ENCODE data around the gene NMT1. TPM values are rescaled to one million over a fixed set of nuclear protein-coding genes. Genes with fewer than 3 reads are reported as not detected.

NMT1 gene
- total RNA-seq, 1 experiment from 2014 or later = 152 TPM

GRCh38 chr17:45086865-45087503, 25.9 kb downstream of the NMT1 start:
- Mint-ChIP-seq H3K4me3 (no peak overlapping the region), H3K27me3 (ENCODE audit: low read depth) (no peaks in the 10 kb centered on the region), H3K9me3 (no peaks in the 10 kb centered on the region), H3K36me3 (peaks cover 65% of the 10 kb centered on the region), H3K4me1 (peaks cover 7% of the 10 kb centered on the region), H3K27ac (no peak overlapping the region)
- no peak for DNase-seq (ENCODE audit: low spot score)
- ChIA-PET POLR2A (no interaction called here), CTCF (interaction anchor here (0.6 to 4.0 kb wide), 3 partner anchors 13 to 49 kb away, joined by 3 to 28 read pairs (median 4); partner anchors contain the start of gene ACBD4)
- no peak for TF ChIP-seq ZBTB21 (CRISPR knock-in tag; IDR thresholded peaks at IDR 0.05; ENCODE audit: borderline replicate concordance)
- no peak for TF ChIP-seq CBFB (CRISPR knock-in tag; IDR thresholded peaks at IDR 0.05; ENCODE audit: low read depth)
- TF ChIP-seq ZNF263 (CRISPR knock-in tag; IDR thresholded peaks at IDR 0.05; ENCODE audit: low read depth) = no peak
- no peak for TF ChIP-seq E2F4 (CRISPR knock-in tag; IDR thresholded peaks at IDR 0.05; ENCODE audit: borderline replicate concordance, low read depth)
- TF ChIP-seq ZNF281 (CRISPR knock-in tag; IDR thresholded peaks at IDR 0.05) = no peak
- TF ChIP-seq SOX15 (CRISPR knock-in tag; IDR thresholded peaks at IDR 0.05) = no peak
- TF ChIP-seq NFE2L1 (CRISPR knock-in tag; IDR thresholded peaks at IDR 0.05) = no peak
- TF ChIP-seq MXD4 (CRISPR knock-in tag; IDR thresholded peaks at IDR 0.05; ENCODE audit: borderline replicate concordance) = no peak
- no peak for TF ChIP-seq IRF2 (CRISPR knock-in tag; IDR thresholded peaks at IDR 0.05; ENCODE audit: borderline replicate concordance, low read depth)
- TF ChIP-seq AFF4 (CRISPR knock-in tag; IDR thresholded peaks at IDR 0.05; ENCODE audit: borderline replicate concordance) = no peak
- TF ChIP-seq ZNF121 (CRISPR knock-in tag; IDR thresholded peaks at IDR 0.05) = no peak
- no peak for TF ChIP-seq ZNF396 (CRISPR knock-in tag; IDR thresholded peaks at IDR 0.05; ENCODE audit: borderline replicate concordance)
- no peak for TF ChIP-seq OVOL2 (CRISPR knock-in tag; IDR thresholded peaks at IDR 0.05; ENCODE audit: borderline replicate concordance)
- TF ChIP-seq ZNF416 (CRISPR knock-in tag; IDR thresholded peaks at IDR 0.05) = no peak
- TF ChIP-seq ATF2 (CRISPR knock-in tag; IDR thresholded peaks at IDR 0.05; ENCODE audit: borderline replicate concordance, low read depth) = no peak
- ATAC-seq = no peak

- Mint-ChIP-seq H3K9me3 (no peaks in the 10 kb centered on the region), H3K27me3 (ENCODE audit: low read depth) (no peaks in the 10 kb centered on the region), H3K4me3 (no peak overlapping the region), H3K27ac (no peak overlapping the region), H3K36me3 (peaks cover 65% of the 10 kb centered on the region), H3K4me1 (peaks cover 7% of the 10 kb centered on the region)
- ChIA-PET CTCF (interaction anchor here (0.6 to 4.0 kb wide), 4 partner anchors 12 to 176 kb away, joined by 3 to 28 read pairs (median 4); partner anchors contain the start of gene ACBD4), POLR2A (no interaction called here)
- ATAC-seq = no peak
- DNase-seq (ENCODE audit: low spot score) = no peak
- TF ChIP-seq NR2C2 (CRISPR knock-in tag; IDR thresholded peaks at IDR 0.05) (no peak), TEAD1 (CRISPR knock-in tag; IDR thresholded peaks at IDR 0.05) (no peak), TCF7 (CRISPR knock-in tag; IDR thresholded peaks at IDR 0.05; ENCODE audit: low read depth) (no peak), NR1H2 (CRISPR knock-in tag; IDR thresholded peaks at IDR 0.05) (no peak), AFF4 (CRISPR knock-in tag; IDR thresholded peaks at IDR 0.05; ENCODE audit: borderline replicate concordance) (no peak), NFATC4 (CRISPR knock-in tag; IDR thresholded peaks at IDR 0.05) (no peak), ATF1 (CRISPR knock-in tag; IDR thresholded peaks at IDR 0.05) (no peak)
Observed at GRCh38 chr17:45087504-45087975, 26.4 kb downstream of the NMT1 start.
